Cortex of kidney (tissue), 1 donor: ENCODE data around the gene CD4.
"Not testable (repeated sequence)": the region's sequence is repeated elsewhere in the genome, so short reads cannot be mapped to it uniquely, and the experiment has no call there.

Experiments
- DNase-seq: peaks from one replicate; lab custom pipeline; 2025; lab: John Stamatoyannopoulos, UW

CD4 gene

GRCh38 chr12:6868211-6869048 is 79.1 kb downstream of the CD4 start:
- DNase-seq, result no peak

GRCh38 chr12:6869049-6870021 is 80.0 kb downstream of the CD4 start:
- no peak for DNase-seq

GRCh38 chr12:6870304-6870703 is 81.0 kb downstream of the CD4 start:
- DNase-seq, result not testable (repeated sequence)
